GM12873 (cell line): ENCODE data around the gene CRKL.

Experiments used
- TF ChIP-seq, protein P1 (sequence below): IDR thresholded peaks from 2 replicates; pipeline ENCODE4 v1.5.1; 2012; ENCODE audit warnings: low read depth, mild to moderate bottlenecking, moderate library complexity, low read length, control low read depth; ENCODE audit not compliant: insufficient read depth; ENCODE audit errors: missing control alignments

CRKL gene

DNA sequence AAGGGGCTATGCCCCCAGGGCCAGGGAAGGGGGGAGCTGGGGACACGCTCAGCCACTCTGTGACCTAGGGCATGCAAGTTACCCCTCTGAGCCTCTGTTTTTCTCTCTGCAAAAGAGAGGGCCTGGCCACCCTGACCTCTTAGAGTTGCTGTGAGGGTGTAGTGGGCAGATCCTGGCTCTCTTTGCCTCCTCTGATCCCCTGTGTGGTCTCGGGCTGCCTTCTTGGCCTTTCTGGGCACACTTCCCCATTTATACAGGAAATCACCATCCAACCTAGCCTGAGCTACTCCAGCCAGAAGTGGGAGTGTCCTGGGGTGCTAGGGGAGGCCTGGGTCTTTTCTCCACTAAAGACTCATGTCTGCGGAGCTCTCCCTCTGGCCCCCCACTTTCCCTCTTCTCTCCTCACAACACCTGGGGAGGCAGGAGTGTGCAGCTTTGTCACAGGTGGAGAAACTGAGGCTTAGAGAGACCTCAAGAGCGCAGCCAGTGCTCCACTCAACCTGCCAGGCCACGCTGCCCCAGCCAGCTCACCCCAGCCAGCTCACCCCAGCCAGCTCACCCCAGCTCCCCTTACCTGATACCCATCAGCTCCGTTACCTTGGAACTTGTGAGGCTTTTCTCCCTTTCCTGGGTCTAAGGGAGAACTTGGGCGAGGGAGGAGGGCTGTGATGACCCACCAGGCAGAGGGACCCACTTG, 51.2 kb downstream of the CRKL start:
- TF ChIP-seq, protein P1, sequence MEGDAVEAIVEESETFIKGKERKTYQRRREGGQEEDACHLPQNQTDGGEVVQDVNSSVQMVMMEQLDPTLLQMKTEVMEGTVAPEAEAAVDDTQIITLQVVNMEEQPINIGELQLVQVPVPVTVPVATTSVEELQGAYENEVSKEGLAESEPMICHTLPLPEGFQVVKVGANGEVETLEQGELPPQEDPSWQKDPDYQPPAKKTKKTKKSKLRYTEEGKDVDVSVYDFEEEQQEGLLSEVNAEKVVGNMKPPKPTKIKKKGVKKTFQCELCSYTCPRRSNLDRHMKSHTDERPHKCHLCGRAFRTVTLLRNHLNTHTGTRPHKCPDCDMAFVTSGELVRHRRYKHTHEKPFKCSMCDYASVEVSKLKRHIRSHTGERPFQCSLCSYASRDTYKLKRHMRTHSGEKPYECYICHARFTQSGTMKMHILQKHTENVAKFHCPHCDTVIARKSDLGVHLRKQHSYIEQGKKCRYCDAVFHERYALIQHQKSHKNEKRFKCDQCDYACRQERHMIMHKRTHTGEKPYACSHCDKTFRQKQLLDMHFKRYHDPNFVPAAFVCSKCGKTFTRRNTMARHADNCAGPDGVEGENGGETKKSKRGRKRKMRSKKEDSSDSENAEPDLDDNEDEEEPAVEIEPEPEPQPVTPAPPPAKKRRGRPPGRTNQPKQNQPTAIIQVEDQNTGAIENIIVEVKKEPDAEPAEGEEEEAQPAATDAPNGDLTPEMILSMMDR = no peak

DNA sequence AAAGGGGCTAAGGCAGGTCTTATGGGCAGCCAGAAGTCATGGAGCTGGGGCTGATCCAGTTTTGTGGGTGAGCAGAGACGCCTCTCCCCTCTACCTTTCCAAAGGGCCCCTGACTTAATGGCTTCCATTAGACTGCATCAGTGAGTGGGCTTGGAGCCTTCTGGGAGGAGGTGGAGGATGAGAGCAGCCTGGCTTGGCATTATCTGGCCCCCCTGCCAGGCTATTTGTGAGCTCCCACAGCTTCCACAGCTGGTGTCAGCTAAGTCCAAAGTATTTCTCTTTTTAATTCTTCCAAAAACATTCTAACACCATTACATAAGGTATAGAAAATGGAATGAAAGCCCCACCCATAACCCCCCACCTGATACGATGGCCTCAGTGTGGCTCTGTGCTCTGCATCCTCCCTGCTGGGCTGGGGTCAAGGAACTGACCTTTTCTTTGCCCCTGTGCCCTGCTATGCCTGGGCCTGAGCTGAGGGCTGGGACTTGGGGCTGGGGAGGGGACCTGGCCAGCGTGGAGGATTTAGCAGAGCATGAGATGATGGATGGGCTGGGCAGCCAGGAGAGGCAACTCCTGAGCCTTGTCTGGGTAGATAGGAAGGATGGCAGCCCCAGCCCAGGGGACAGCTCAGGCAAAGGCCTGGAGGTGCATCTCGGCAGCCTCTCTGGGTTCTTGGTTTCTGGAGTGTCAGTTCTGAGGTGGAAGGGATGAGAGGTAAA, 53.9 kb downstream of the CRKL start:
- TF ChIP-seq, protein P1 = no peak

DNA sequence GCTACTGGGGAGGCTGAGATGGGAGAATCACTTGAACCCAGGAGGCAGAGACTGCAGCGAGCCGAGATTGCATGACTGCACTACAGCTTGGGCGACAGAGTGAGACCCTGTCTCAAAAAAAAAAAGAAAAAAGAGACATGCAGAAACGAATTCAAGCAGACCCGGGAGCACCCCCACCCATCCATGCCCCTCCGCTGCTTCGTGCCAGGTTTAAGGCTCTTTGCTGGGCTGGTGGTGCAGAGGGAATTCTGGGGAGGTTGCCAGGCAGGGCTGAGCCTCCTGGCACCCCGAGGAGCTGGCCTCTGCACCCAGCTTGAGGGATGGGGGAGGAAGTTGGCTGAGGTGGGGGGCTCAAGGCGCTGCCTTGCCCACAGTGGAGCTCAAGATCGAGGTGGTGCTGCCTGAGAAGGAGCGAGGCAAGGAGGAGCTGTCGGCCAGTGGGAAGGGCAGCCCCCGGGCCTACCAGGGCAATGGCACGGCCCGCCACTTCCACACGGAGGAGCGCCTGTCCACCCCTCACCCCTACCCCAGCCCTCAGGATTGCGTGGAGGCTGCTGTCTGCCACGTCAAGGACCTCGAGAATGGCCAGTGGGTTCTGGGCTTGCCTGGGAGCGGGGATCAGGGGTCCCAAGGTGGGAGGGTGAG, 55.8 kb downstream of the CRKL start:
- TF ChIP-seq, protein P1 = no peak

DNA sequence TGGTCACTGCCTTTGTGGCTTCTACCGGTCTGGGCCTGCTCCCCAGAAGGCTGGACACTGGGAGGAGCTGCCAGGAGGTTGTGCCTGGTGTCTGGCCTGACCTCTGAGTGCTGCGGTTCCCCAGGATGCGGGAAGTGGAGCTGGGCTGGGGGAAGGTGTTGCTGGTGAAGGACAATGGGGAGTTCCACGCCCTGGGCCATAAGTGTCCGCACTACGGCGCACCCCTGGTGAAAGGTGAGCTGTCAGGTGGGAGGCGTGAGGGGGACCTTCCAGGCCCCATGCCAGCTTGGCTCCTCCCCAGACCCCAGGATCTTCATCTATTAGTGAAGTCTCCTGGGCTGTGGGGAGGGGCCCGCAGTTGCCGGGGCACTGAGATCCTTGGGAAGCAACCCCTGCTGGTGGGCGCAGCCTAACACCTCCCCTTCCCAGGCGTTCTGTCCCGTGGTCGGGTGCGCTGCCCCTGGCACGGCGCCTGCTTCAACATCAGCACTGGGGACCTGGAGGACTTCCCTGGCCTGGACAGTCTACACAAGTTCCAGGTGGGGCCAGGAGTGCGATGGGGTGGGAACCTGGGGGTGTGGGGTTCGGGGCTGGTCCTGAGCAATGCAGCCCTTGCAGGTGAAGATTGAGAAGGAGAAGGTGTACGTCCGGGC, 56.6 kb downstream of the CRKL start:
- TF ChIP-seq, protein P1 = no peak

DNA sequence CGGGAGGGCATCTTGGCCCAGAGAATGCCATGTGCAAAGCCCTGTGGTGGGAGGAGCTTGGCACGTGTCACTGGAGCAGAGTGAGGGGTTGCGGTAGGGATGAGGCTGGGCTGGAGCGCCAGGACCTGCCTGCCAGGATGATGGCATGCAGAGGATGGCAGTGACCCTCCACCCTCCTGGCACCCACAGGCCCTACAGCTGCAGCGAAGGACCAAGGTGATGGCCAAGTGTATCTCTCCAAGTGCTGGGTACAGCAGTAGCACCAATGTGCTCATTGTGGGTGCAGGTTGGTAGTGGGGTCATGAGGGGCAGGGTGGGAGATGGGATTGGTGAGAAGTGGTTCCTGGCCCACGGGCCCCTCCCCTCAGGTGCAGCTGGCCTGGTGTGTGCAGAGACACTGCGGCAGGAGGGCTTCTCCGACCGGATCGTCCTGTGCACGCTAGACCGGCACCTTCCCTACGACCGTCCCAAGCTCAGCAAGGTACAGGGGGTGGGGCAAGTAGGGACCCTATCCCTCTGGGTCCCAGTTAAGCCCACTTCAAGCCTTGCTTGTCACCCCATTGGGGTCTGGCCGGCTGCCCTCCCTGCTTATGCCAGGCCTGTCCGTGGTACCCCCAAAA, 57.2 kb downstream of the CRKL start:
- TF ChIP-seq, protein P1 = no peak

DNA sequence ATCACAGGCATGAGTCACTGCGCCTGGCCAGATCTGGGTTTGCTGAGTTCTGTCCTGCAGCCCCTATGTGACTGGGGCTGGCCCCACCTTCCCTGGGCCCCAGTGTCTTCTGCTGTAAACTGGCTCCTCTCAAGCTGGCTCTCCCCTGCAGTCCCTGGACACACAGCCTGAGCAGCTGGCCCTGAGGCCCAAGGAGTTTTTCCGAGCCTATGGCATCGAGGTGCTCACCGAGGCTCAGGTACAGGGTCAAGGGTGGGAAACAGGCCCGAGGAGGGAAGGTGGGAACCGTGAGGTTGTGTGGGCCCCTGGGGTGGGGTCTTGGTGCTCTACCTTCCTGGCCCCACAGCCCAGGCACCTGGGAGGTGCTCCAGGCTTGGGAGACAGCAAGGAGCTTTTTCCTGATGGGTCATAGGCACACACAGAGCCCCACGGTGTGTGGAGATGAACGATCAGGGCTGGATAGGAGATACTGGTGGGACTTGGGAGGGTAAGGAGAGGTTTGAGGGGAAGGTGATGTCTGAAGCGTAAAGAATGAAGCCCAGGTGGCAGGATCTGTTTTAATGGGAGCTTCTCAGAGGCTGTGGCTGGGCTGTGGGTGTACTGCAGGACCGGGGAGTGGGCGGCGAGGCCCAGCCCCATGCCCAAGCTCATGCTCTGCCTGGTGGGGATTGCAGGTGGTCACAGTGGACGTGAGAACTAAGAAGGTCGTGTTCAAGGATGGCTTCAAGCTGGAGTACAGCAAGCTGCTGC, 58.5 kb downstream of the CRKL start:
- TF ChIP-seq, protein P1 = no peak
